ENCODE results near the gene CDC42SE1. TPM values are rescaled to one million over a fixed set of nuclear protein-coding genes. Genes with fewer than 3 reads are reported as not detected.

Gene CDC42SE1
- polyA plus RNA-seq, 1 experiment = 70.3 TPM

- POLR2A ChIA-PET = interaction anchor here (0.6 kb wide), 1 partner anchor 33 kb away, joined by 4 read pairs; no protein-coding TSS in a partner anchor
- DNase-seq (ENCODE audit: low read depth, low spot score) = no peak
- no peaks in the 10 kb centered on the region for H3K9me3 ChIP-seq (ENCODE audit: control insufficient read depth, insufficient read depth, low read length)
- no peak overlapping the region for H3K27ac ChIP-seq (ENCODE audit: low read depth, low read length)
- no peak overlapping the region for H3K4me3 ChIP-seq (ENCODE audit: low read depth, low read length)
- CTCF ChIA-PET = no interaction called here
- TF ChIP-seq CTCF (IDR thresholded peaks at IDR 0.05; ENCODE audit: low read depth, low read length) = no peak
- no peaks in the 10 kb centered on the region for H3K27me3 ChIP-seq (ENCODE audit: control insufficient read depth, insufficient read depth, low read length)
Observed at GRCh38 chr1:151032164-151032563, 27.3 kb downstream of the CDC42SE1 start.

- no peak overlapping the region for H3K27ac ChIP-seq (ENCODE audit: low read depth, low read length)
- no peak overlapping the region for H3K4me3 ChIP-seq (ENCODE audit: low read depth, low read length)
- no peaks in the 10 kb centered on the region for H3K27me3 ChIP-seq (ENCODE audit: control insufficient read depth, insufficient read depth, low read length)
- DNase-seq (ENCODE audit: low read depth, low spot score) = no peak
- TF ChIP-seq CTCF (IDR thresholded peaks at IDR 0.05; ENCODE audit: low read depth, low read length) = no peak
- CTCF ChIA-PET = interaction anchor here (1.3 to 3.0 kb wide), 4 partner anchors 20 to 73 kb away, joined by 3 to 22 read pairs (median 3); partner anchors contain the start of gene C1orf56
- POLR2A ChIA-PET = no interaction called here
- no peaks in the 10 kb centered on the region for H3K9me3 ChIP-seq (ENCODE audit: control insufficient read depth, insufficient read depth, low read length)
Observed at GRCh38 chr1:151026460-151026859, 33.0 kb downstream of the CDC42SE1 start.

- Histone ChIP-seq H3K4me3 (ENCODE audit: low read depth, low read length) (no peak overlapping the region), H3K9me3 (ENCODE audit: control insufficient read depth, insufficient read depth, low read length) (no peaks in the 10 kb centered on the region), H3K27ac (ENCODE audit: low read depth, low read length) (no peak overlapping the region), H3K27me3 (ENCODE audit: control insufficient read depth, insufficient read depth, low read length) (no peaks in the 10 kb centered on the region)
- TF ChIP-seq CTCF (IDR thresholded peaks at IDR 0.05; ENCODE audit: low read depth, low read length) = peak; percentile 80
- DNase-seq (ENCODE audit: low read depth, low spot score) = no peak
- ChIA-PET CTCF (interaction anchor here (0.6 to 3.0 kb wide), 15 partner anchors 13 to 316 kb away, joined by 3 to 27 read pairs (median 5); partner anchors contain the start of genes C1orf56, MINDY1 and TNFAIP8L2), POLR2A (no interaction called here)
Observed at GRCh38 chr1:151024540-151025146, 34.8 kb downstream of the CDC42SE1 start.

- CTCF ChIA-PET = interaction anchor here (1.3 kb wide), 1 partner anchor 34 kb away, joined by 3 read pairs; the partner anchor contains the start of gene C1orf56
- Histone ChIP-seq H3K27me3 (ENCODE audit: control insufficient read depth, insufficient read depth, low read length) (no peaks in the 10 kb centered on the region), H3K4me3 (ENCODE audit: low read depth, low read length) (no peak overlapping the region), H3K27ac (ENCODE audit: low read depth, low read length) (no peak overlapping the region), H3K9me3 (ENCODE audit: control insufficient read depth, insufficient read depth, low read length) (no peaks in the 10 kb centered on the region)
- TF ChIP-seq CTCF (IDR thresholded peaks at IDR 0.05; ENCODE audit: low read depth, low read length) = peak; percentile 21; the same call in 1 of the 2 replicates
- no peak for DNase-seq (ENCODE audit: low read depth, low spot score)
- POLR2A ChIA-PET = no interaction called here
Observed at GRCh38 chr1:151013518-151013917, 45.9 kb downstream of the CDC42SE1 start.

- CTCF ChIA-PET = interaction anchor here (1.3 to 2.0 kb wide), 2 partner anchors 12 to 35 kb away, joined by 3 to 10 read pairs; partner anchors contain the start of gene C1orf56
- TF ChIP-seq CTCF (IDR thresholded peaks at IDR 0.05; ENCODE audit: low read depth, low read length) = no peak
- DNase-seq (ENCODE audit: low read depth, low spot score) = no peak
- Histone ChIP-seq H3K9me3 (ENCODE audit: control insufficient read depth, insufficient read depth, low read length) (no peaks in the 10 kb centered on the region), H3K4me3 (ENCODE audit: low read depth, low read length) (no peak overlapping the region), H3K27ac (ENCODE audit: low read depth, low read length) (no peak overlapping the region), H3K27me3 (ENCODE audit: control insufficient read depth, insufficient read depth, low read length) (no peaks in the 10 kb centered on the region)
- POLR2A ChIA-PET = interaction anchor here (0.6 kb wide), 1 partner anchor 629 kb away, joined by 3 read pairs; no protein-coding TSS in a partner anchor
Observed at GRCh38 chr1:151012684-151013471, 46.5 kb downstream of the CDC42SE1 start.
